GM18873 (cell line): ENCODE results near the gene MIGA2.

Experiments
- ATAC-seq: cut with Tn5 transposase; IDR thresholded peaks from one replicate; pipeline ENCODE4 v1.9.1; 2021; ENCODE audit warnings: mild to moderate bottlenecking, moderate library complexity, moderate number of reproducible peaks; ENCODE audit not compliant: unreplicated experiment, low FRiP score

The MIGA2 gene

DNA sequence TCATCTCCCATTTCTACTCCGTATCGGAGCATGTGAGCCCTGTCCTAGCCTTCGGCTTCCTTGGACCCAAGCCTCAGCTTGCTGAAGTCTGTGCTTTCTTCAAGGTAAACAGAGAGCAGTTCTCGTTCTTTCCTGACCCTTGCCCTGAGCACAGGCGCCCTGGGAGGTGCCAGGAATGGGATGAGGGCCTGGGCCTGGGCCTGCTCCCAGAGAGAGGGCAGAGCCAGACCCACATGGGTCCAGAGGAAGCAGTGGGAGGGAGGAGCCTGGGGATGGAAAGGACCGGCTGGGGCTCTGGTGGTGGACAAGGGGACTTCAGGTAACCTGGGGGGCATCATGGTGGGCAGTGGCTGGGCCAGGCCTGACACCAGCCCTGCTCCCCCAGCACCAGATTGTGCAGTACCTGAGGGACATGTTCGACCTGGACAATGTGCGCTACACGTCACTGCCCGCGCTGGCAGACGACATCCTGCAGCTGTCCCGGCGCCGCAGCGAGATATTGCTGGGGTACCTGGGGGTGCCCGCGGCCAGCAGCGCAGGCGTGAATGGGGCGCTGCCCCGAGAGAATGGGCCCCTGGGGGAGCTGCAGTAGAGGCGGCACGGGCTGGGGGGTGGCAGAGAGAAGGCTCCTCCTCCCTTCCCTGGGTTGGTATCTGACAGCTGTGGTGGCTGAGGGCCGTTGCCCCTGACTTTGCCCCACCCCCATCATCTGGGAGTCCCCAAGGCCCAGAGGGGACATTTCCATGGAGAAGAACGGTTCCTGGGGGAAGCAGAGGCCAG is 33.6 kb downstream of the MIGA2 start:
- ATAC-seq, result no peak

GRCh38 chr9:129070696-129071525 is 34.5 kb downstream of the MIGA2 start:
- no peak for ATAC-seq

- no peak for ATAC-seq
These were observed 35.2 kb downstream of the MIGA2 start for GRCh38 chr9:129071526-129072126.

GRCh38 chr9:129072171-129072570 is 35.7 kb downstream of the MIGA2 start:
- ATAC-seq, result no peak

DNA sequence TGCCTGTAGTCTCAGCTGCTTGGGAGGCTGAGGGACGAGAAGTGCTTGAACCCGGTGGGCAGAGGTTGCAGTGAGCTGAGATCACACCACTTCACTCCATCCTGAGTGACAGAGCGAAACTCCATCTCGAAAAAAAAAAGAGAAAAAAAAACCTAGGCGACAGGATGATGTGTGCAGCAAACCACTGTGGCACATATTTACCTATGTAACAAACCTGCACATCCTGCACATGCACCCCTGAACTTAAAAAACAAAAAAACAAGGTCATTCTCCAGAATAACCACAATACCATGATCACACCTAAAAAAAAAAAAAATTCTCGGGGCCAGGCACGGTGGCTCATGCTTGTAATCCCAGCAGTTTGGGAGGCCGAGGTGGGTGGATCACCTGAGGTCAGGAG is 37.0 kb downstream of the MIGA2 start:
- no peak for ATAC-seq

DNA sequence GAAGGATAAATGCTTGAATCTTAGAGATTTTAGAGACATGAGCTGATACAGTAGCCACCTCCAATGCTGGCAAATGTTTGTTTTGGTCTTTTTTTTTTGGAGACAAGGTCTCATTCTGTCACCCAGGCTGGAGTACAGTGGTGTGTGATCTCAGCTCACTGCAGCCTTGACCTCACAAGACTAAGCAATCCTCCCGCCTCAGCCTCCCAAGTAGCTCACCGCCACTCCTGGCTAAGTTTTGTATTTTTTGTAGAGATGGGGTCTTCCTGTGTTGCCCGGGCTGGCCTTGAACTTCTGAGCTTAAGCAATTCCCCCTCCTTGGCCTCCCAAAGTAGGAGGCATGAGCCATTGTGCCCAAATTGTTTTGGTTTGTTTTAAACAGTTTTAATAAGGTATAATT is 37.7 kb downstream of the MIGA2 start:
- ATAC-seq, result no peak

- ATAC-seq, result no peak
These were observed 39.7 kb downstream of the MIGA2 start for GRCh38 chr9:129075996-129076639.

DNA sequence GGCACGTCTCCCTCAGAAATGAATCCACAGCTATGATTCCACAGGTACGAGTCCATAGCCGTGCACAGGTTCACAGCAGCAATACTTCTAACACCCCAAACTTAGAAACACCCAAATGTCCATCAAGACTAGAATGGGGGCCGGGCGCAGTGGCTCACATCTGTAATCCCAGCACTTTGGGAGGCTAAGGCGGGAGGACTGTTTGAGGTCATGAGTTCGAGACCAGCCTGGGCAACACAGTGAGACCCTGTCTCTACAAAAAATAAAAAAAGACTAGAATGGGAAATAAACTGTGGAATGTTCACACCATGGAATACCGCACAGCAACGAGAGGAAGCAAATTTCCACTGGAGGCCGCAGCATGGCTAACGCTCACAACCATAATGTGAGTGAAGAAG is 40.2 kb downstream of the MIGA2 start:
- no peak for ATAC-seq

DNA sequence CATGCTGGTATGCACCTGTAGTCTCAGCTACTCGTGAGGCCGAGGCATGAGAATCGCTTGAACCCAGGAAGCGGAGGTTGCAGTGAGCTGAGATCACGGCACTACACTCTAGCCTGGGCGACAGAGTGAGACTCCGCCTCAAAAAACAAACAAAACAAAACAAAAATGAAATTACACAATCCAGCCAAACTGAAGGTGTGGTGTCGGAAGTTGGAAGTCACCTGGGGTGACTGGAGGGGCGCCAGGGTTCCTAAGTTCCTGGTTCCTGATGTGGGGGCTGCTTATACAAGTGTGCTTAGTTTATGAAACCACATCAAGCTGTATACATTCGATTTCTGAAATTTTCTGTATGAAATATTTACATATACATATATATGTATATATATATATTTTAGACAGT is 40.8 kb downstream of the MIGA2 start:
- ATAC-seq, result no peak

DNA sequence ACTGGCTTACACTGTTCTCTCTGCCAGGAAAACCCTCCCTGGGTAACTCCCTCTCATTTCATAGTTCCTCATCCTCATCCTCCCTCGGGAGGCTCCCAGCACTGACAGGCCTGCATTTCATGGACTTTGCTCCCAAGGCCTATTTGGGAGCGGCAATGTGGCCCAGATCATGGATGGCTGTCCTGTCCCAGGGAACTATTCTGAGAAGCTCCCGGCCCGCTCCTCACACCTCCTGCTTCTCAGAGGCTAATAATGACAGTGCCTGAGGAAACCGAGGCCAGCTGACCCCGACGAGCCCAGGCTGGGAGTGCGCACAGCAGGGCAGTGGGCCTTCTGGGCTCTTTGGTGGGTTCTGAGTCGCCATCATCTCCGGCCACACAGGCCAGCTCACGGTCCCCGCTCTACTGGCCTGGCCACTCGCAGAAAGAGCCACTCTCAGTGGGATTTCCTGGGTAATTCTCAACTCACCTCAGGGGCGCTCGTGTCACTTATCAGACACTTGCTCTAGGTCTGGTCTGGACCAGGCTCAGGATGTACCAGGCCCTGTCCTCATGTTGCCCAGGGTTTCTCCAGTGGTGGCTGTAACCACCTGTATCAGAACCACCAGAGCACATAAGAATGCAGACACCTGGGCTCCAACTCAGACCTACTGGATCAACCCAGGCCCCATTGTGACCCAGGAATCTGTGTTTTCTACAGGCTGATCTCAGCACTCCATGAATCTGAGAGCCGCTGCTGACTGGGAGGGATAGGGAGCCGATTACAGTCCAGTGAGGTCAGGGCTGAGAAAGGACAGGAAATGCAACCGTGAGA is 42.5 kb downstream of the MIGA2 start:
- ATAC-seq, result no peak

GRCh38 chr9:129079829-129080228 is 43.4 kb downstream of the MIGA2 start:
- ATAC-seq, result no peak

- ATAC-seq, result no peak
These were observed 43.8 kb downstream of the MIGA2 start for GRCh38 chr9:129080298-129080600.

DNA sequence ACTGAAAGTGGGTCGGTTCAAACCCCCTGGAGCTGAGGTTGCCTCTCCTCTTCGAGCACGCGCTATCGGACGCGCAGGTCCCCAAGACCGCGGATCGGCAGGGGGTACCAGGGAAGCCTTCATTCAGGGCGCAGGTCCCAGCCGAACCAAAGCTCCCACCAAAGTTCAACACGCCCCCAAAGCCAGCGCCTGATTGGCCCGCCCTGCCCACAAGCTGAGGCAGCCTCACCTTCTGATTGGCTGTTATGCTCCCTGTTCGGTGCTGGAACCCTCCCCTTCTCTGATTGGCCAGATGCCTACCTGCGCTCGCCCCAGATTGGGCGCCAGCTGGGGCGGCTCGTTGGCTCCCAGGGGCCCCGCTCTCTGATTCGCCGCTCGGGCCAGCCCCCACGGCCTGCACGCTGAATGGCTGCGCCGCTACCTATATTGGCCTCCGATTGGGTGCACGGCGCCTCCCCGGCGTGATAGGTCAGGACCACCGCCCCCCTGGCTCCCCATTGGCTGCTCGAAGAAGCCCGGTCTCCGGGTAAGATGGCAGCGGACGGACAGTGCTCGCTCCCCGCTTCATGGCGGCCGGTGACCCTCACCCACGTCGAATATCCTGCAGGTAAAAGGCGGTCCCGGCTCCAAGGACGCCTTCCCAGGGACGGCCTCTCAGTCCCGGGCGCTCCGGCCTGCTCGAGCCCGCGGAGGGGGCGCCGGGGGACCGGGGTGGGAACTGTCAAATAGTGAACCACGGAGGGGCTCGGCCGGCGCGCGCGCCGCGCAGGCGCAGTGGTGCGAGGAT is 44.4 kb downstream of the MIGA2 start, which contains the start of gene DOLPP1:
TSS of gene DOLPP1 (plus strand) at position 511 of the 787 bp plus-strand sequence. CDS start at position 532, 21 bp downstream.
- peak; percentile 90 for ATAC-seq

- no peak for ATAC-seq
These were observed 45.0 kb downstream of the MIGA2 start for GRCh38 chr9:129081388-129081904.

DNA sequence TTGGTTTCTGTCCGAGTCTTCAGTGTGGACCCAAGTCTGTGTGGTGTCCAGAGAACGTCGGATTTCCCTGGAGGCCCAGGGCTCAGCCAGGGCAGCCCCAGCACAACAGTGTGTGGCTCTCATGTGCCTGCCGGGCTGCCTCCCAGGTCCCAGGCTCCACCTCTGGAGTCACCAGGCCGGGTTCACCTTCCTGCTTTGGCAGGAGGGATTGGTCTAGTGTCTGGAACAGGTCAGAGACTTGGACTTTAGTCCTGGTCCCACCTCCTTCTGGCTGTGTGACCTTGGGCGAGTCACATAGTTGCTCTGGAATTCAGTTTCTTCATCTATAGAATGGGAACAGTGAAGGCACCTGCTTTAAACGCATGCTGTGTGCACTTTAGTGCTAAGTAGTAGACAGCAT is 47.7 kb downstream of the MIGA2 start:
- no peak for ATAC-seq

- ATAC-seq, result no peak
These were observed 52.8 kb downstream of the MIGA2 start for GRCh38 chr9:129089246-129089645.

DNA sequence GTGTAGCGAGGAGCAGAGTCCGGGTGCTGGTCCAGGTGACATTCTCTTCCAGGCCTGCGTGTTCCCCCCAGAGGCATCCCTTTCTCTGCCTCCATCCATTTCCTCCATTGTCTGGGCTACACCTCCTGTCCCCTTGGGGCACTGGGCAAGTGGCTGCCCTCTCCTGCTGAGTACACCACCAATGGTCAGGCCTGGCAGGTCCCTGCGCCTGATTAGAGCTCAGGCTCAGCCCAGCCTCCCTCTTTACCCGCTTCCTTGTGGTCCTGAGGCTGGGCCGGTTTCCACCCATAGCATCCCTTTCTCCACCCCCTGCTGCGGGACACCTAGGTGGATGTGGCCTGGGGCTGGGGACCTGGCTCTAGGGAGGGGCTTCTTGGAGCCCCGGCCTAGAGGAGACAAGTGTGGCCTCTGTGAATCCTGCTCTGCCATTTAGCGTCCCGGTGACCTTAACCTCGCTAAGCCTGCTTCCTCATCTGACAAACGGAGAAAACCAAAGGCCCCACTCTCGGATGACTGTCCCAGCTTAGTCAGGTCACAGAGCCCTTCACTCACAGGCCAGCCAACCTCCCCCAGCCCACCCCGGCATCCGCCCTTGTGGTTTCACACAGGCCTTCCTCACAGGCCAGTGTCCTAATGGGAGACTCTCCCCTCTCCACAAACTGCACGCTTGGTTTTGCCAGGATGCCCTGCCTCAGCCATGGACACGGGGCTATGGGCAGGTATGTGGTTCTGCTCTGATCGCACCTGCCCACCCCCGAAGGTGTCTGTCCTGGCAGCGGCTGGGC is 57.4 kb downstream of the MIGA2 start:
- no peak for ATAC-seq

- ATAC-seq, result no peak
These were observed 58.2 kb downstream of the MIGA2 start for GRCh38 chr9:129094387-129095169.
